Fibroblast of lung (primary cell): Measurements from ENCODE around the gene GALNT2.

Experiments used
- EZH2 ChIP-seq: IDR thresholded peaks from 2 replicates; pipeline ENCODE4 v1.5.1; 2012; ENCODE audit warnings: low read length, control low read depth, mild to moderate bottlenecking; ENCODE audit errors: missing control alignments
- TF ChIP-seq, protein P1 (sequence below), 2 donors: IDR thresholded peaks in 1 of 2; conservative IDR thresholded peaks in 1 of 2; 1 replicate in 1 of 2; 2 replicates in 1 of 2; pipeline ENCODE4 v1.5.1; 2011 to 2012; ENCODE audit warnings: low read length in 2 of 2, control low read depth in 1 of 2, inconsistent platforms in 1 of 2, low read depth in 1 of 2, mild to moderate bottlenecking in 1 of 2

DNA sequence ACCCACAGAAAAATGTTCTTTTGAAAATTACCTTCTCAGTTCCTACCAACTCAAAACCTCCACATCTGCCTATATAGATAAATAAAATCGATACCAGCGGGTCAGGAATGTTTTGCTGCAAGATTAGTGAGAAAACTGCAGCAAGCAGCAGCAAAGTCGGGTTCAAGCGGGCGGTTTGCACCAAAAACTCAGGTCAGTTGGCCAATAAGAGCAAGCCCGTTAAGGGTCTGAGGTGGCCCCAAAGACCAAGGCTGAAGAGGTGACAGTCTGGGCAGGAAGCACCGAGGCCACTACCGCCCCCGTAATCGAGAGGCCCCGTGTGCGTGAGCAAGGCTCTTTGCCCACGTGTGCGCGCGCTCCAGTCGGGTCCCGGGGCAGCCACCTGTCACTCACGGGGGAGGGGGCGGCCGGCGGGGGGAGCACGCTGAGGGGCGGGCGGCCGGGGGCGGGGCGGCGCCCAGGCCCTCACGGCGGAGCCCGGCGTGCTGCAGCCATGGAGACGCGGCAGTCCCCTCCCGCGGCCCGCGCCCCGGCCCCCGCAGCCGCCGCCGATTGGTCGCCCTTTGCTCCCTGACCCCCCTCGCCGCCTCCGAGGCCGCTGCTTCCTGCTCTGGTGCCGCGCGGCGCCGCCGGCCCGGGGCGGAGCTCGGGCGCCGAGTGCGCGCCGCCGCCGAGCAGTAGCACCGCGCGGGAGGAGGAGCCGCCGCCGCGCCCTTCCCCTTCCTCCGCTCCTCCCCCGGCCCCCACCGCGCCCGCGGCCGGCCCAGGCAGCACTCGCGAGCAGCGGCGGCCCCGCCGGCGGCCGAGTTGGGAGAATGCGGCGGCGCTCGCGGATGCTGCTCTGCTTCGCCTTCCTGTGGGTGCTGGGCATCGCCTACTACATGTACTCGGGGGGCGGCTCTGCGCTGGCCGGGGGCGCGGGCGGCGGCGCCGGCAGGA lies at the start of gene GALNT2:
- TF ChIP-seq, protein P1, sequence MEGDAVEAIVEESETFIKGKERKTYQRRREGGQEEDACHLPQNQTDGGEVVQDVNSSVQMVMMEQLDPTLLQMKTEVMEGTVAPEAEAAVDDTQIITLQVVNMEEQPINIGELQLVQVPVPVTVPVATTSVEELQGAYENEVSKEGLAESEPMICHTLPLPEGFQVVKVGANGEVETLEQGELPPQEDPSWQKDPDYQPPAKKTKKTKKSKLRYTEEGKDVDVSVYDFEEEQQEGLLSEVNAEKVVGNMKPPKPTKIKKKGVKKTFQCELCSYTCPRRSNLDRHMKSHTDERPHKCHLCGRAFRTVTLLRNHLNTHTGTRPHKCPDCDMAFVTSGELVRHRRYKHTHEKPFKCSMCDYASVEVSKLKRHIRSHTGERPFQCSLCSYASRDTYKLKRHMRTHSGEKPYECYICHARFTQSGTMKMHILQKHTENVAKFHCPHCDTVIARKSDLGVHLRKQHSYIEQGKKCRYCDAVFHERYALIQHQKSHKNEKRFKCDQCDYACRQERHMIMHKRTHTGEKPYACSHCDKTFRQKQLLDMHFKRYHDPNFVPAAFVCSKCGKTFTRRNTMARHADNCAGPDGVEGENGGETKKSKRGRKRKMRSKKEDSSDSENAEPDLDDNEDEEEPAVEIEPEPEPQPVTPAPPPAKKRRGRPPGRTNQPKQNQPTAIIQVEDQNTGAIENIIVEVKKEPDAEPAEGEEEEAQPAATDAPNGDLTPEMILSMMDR (conservative IDR thresholded peaks at IDR 0.05 in 1 of 2, IDR thresholded peaks at IDR 0.05 in 1 of 2; ENCODE audit: low read depth in 1 of 2, low read length in 2 of 2) = no peak
- no peak for TF ChIP-seq EZH2
